Endothelial cell of umbilical vein (primary cell): ENCODE data around the gene PLAGL2. TPM values are rescaled to one million over a fixed set of nuclear protein-coding genes. Genes with fewer than 3 reads are reported as not detected.
"Not testable (repeated sequence)": the region's sequence is repeated elsewhere in the genome, so short reads cannot be mapped to it uniquely, and the experiment has no call there.

ENCODE experiments used
- BruUV-seq: library from RNA; stranded (reverse); fragments of 400-500 nt; replicated peaks from 2 replicates; lab custom pipeline; 2021; lab: Mats Ljungman, UMichigan
- CTCF ChIA-PET: fragments of 300-600, 350-600 bp; sonication (Branson Sonifier 250); formaldehyde crosslinking; loops from one replicate; lab custom pipeline; 2021; ENCODE audit warnings: antibody characterized with exemption, inconsistent platforms; lab: Charles Lee
- POLR2A ChIA-PET: fragments of 300-600, 350-600 bp; sonication (Branson Sonifier 250); formaldehyde crosslinking; loops from one replicate; lab custom pipeline; 2021; ENCODE audit warnings: antibody characterized with exemption, inconsistent platforms; lab: Charles Lee
- DNase-seq: peaks from one replicate; pipeline ENCODE4 v3.0.0-alpha.2; 2011; ENCODE audit warnings: low read depth, low spot score
- FAIRE-seq: peaks from 2 replicates; lab custom pipeline; 2011; peaks lifted over from hg19 to GRCh38; lab: Jason Lieb, UNC
- H2AFZ ChIP-seq: 2 replicates; pipeline ENCODE4 v1.6.0; 2012; ENCODE audit warnings: low read depth, low read length, control low read depth, inconsistent platforms
- H3K27ac ChIP-seq: 2 replicates; pipeline ENCODE4 v1.5.1; 2011; ENCODE audit warnings: low read depth, mild to moderate bottlenecking, control low read depth, low read length, moderate library complexity; ENCODE audit not compliant: insufficient read depth
- H3K27me3 ChIP-seq, 2 experiments: 2 replicates each; pipeline versions ENCODE4 v1.6.0 to v1.6.1; 2011; ENCODE audit warnings: low read length in 2 of 2, mixed read lengths in 1 of 2; ENCODE audit not compliant: control insufficient read depth in 2 of 2, insufficient read depth in 2 of 2
- H3K36me3 ChIP-seq, 2 experiments: 2 replicates in 1 of 2; 3 replicates in 1 of 2; pipeline ENCODE4 v1.5.1; 2011; ENCODE audit warnings: low read length in 2 of 2, mild to moderate bottlenecking in 1 of 2, moderate library complexity in 1 of 2; ENCODE audit not compliant: control insufficient read depth in 2 of 2, insufficient read depth in 2 of 2; ENCODE audit errors: extremely low read depth in 1 of 2
- H3K4me1 ChIP-seq: 3 replicates; pipeline ENCODE4 v1.5.1; 2011; ENCODE audit warnings: mild to moderate bottlenecking, low read length; ENCODE audit not compliant: control insufficient read depth, insufficient read depth; ENCODE audit errors: extremely low read depth
- H3K4me2 ChIP-seq: 2 replicates; pipeline ENCODE4 v1.6.1; 2011; ENCODE audit warnings: low read length, control low read depth, mixed read lengths; ENCODE audit not compliant: insufficient read depth
- H3K4me3 ChIP-seq, 3 experiments: fragments of 200-600 bp in 1 of 3; sonication (generic), shearing (Covaris generic) in 1 of 3; replicated peaks in 1 of 3; 2 replicates each; pipeline ENCODE4 v1.5.1; 2011 to 2016; ENCODE audit warnings: control low read depth in 3 of 3, low read length in 3 of 3, mild to moderate bottlenecking in 2 of 3, inconsistent platforms in 1 of 3, low read depth in 1 of 3, moderate library complexity in 1 of 3; ENCODE audit not compliant: insufficient read depth in 1 of 3
- H3K79me2 ChIP-seq: 2 replicates; pipeline ENCODE4 v1.6.0; 2012; ENCODE audit warnings: low read length, inconsistent platforms; ENCODE audit not compliant: control insufficient read depth, insufficient read depth
- H3K9ac ChIP-seq: replicated peaks from 2 replicates; pipeline ENCODE3; 2011; ENCODE audit warnings: low read length, control low read depth; ENCODE audit not compliant: insufficient read depth; ENCODE audit errors: extremely low read depth
- H3K9me1 ChIP-seq: replicated peaks from 3 replicates; pipeline ENCODE4 v1.6.0; 2011; ENCODE audit warnings: mild to moderate bottlenecking, low read length; ENCODE audit not compliant: control insufficient read depth, insufficient read depth; ENCODE audit errors: extremely low read depth
- H3K9me3 ChIP-seq: replicated peaks from 2 replicates; pipeline ENCODE4 v1.5.1; 2012; ENCODE audit warnings: low read length, inconsistent platforms; ENCODE audit not compliant: control insufficient read depth, insufficient read depth
- H4K20me1 ChIP-seq: replicated peaks from 2 replicates; pipeline ENCODE3; 2011; ENCODE audit warnings: mild to moderate bottlenecking, low read length; ENCODE audit not compliant: control insufficient read depth, insufficient read depth; ENCODE audit errors: extremely low read depth
- EZH2 ChIP-seq: IDR thresholded peaks from 2 replicates; pipeline ENCODE4 v1.6.1; 2012; ENCODE audit warnings: borderline replicate concordance, low read depth, mild to moderate bottlenecking, moderate library complexity, low read length, inconsistent platforms; ENCODE audit not compliant: severe bottlenecking
- FOS ChIP-seq: IDR thresholded peaks from 2 replicates; pipeline ENCODE4 v1.6.1; 2011; ENCODE audit warnings: mild to moderate bottlenecking, low read length, moderate library complexity, borderline replicate concordance; ENCODE audit not compliant: insufficient read depth
- GATA2 ChIP-seq: IDR thresholded peaks from 2 replicates; pipeline ENCODE4 v1.7.0; 2011; ENCODE audit warnings: low read depth, mild to moderate bottlenecking, moderate library complexity, mixed read lengths, low read length; ENCODE audit not compliant: insufficient read length, insufficient read depth
- JUN ChIP-seq: IDR thresholded peaks from 2 replicates; pipeline ENCODE4 v1.6.1; 2011; ENCODE audit warnings: borderline replicate concordance, low read depth; ENCODE audit not compliant: insufficient read length, insufficient read depth
- MYC ChIP-seq: IDR thresholded peaks from one replicate; pipeline ENCODE4 v1.6.1; 2011; ENCODE audit warnings: mild to moderate bottlenecking, low read depth, low read length
- POLR2A ChIP-seq: IDR thresholded peaks from 2 replicates; pipeline ENCODE4 v1.6.1; 2012; ENCODE audit warnings: low read depth, mild to moderate bottlenecking, control low read depth, low read length
- POLR2AphosphoS5 ChIP-seq: IDR thresholded peaks from 2 replicates; pipeline ENCODE4 v1.6.1; 2012; ENCODE audit warnings: low read depth, mild to moderate bottlenecking, control low read depth, low read length, moderate library complexity; ENCODE audit not compliant: insufficient read depth
- dilution Hi-C: fragments of 300-500 bp; cut with MboI; formaldehyde crosslinking; loops from one replicate; pipeline ENCODE4 v1.15.0; 2019; ENCODE audit warnings: low sequenced_read_pairs; ENCODE audit not compliant: extremely low pct_ligation_motif_present
- intact Hi-C: fragments of 100-400 bp; cut with micrococcal nuclease; formaldehyde crosslinking; loops from one replicate; pipeline ENCODE4 v1.10.0; 2022
- polyA plus RNA-seq, 4 experiments: library from polyadenylated mRNA; depleted of rRNA in 3 of 4; stranded (reverse) in 3 of 4; unstranded in 1 of 4; fragments of >200 nt; gene quantifications; 2 replicates each; pipeline versions ENCODE4 v1.2.1 to v1.2.3, GENCODE V29; 2011 to 2012; ENCODE audit warnings: missing spikeins in 1 of 4
- total RNA-seq: library from RNA; stranded (reverse); gene quantifications from 2 replicates; pipeline ENCODE4 v1.2.3, GENCODE V29; 2021
- TF ChIP-seq, protein P1 (sequence below), 2 donors: IDR thresholded peaks; 1 replicate in 1 of 2; 2 replicates in 1 of 2; pipeline ENCODE4 v1.5.1; 2011; ENCODE audit warnings: low read length in 2 of 2, mild to moderate bottlenecking in 2 of 2, moderate library complexity in 2 of 2, control low read depth in 1 of 2, inconsistent platforms in 1 of 2, low read depth in 1 of 2; ENCODE audit not compliant: insufficient read depth in 1 of 2; ENCODE audit errors: extremely low read depth in 1 of 2
- TF ChIP-seq, protein P2 (sequence below): IDR thresholded peaks from 2 replicates; pipeline ENCODE4 v1.6.1; 2011; ENCODE audit not compliant: insufficient read depth, insufficient read length

The PLAGL2 gene
- total and polyA plus RNA-seq, 2 donors (not counting 3 experiments of a cell fraction or from before 2014, with no cell fraction given) = 8.2 to 15.2 TPM

DNA sequence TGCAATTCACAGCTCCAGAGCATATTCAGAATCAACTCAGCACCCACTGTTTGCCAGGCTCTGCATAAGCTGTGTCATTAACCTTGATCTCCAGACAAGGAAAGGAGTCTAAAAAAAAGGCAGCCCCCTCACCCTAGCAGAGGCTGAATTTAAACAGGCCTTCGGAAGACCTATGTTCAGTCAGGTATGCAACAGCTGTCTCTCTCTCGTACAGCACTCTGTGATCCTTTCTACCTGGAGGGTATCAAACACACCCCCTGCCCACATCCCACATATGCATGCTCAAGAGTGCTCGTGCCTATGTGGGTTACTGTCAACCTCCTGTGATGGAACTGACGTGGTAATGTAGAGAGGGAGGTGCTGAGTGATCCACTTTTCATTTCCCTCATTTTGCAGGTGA, 8.5 kb downstream of the PLAGL2 start:
- Histone ChIP-seq H3K9me3 (no peaks in the 10 kb centered on the region), H3K27me3 (no peaks in the 10 kb centered on the region), H3K9ac (no peak overlapping the region), H3K9me1 (no peaks in the 10 kb centered on the region), H3K27ac (no peak overlapping the region), H3K4me3 (no peak overlapping the region), H3K4me2 (no peak overlapping the region), H3K4me1 (no peaks in the 10 kb centered on the region), H3K79me2 (peaks cover 37% of the 10 kb centered on the region), H3K36me3 (peaks cover 22 to 40% of the 10 kb centered on the region in 2 experiments), H4K20me1 (no peaks in the 10 kb centered on the region), H2AFZ (no peak overlapping the region)
- POLR2A ChIA-PET = no interaction called here
- FAIRE-seq (no peak), DNase-seq (no peak)
- TF ChIP-seq MYC (no peak), POLR2A (no peak), GATA2 (no peak), POLR2AphosphoS5 (no peak), JUN (no peak), EZH2 (no peak), FOS (no peak)
- TF ChIP-seq, protein P1, sequence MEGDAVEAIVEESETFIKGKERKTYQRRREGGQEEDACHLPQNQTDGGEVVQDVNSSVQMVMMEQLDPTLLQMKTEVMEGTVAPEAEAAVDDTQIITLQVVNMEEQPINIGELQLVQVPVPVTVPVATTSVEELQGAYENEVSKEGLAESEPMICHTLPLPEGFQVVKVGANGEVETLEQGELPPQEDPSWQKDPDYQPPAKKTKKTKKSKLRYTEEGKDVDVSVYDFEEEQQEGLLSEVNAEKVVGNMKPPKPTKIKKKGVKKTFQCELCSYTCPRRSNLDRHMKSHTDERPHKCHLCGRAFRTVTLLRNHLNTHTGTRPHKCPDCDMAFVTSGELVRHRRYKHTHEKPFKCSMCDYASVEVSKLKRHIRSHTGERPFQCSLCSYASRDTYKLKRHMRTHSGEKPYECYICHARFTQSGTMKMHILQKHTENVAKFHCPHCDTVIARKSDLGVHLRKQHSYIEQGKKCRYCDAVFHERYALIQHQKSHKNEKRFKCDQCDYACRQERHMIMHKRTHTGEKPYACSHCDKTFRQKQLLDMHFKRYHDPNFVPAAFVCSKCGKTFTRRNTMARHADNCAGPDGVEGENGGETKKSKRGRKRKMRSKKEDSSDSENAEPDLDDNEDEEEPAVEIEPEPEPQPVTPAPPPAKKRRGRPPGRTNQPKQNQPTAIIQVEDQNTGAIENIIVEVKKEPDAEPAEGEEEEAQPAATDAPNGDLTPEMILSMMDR (IDR thresholded peaks at IDR 0.05; ENCODE audit: extremely low read depth in 1 of 2, insufficient read depth in 1 of 2, low read depth in 1 of 2, low read length in 2 of 2) = no peak
- TF ChIP-seq, protein P2, sequence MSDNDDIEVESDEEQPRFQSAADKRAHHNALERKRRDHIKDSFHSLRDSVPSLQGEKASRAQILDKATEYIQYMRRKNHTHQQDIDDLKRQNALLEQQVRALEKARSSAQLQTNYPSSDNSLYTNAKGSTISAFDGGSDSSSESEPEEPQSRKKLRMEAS = no peak
- dilution Hi-C loops = no loop called here
- CTCF ChIA-PET = no interaction called here
- BruUV-seq = no TSS peak
- intact Hi-C loops = no loop called here

DNA sequence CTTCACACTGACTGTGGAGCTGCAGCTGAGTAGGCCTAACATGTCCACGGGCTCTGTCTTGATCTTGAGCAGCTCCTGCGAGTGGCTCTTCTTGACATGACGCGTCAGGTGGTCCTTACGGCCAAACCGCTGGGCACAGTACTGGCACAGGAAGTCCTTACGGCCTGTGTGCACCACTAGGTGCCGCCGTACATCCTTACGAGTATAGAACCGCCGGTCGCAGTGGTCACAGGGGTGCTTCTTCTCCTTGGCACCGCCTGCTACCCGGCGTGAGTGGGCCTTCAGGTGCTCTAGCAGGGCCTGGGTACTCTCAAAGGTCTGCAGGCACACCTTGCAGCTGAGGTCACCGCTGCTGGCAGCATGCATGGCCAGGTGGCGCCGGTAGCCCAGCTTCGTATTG, 10.4 kb downstream of the PLAGL2 start:
- H3K9me1 ChIP-seq = not testable (repeated sequence)
- peaks cover 22 to 36% of the 10 kb centered on the region in 2 experiments for H3K36me3 ChIP-seq

DNA sequence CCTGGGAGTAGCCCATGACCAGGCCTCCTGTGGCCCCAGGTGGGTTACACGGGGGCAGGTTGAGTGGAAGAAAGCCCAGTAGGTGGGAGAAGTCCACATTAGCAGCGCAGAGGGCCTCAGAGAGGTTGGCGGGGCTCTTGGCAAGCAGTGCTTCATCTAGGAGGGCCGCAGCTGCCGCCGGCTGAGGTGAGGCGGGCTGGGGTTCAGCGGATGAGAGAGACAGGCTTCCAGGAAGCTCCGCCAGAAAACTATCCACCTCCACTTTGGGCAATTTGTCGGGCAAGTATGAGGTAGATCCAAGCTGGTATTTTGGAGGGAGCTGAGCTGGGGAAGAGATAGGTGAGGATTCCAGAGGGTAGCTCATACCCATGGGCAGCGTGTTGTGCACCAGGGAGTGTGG, 10.9 kb downstream of the PLAGL2 start:
- intact Hi-C loops, H3K4me1 ChIP-seq, H3K4me2 ChIP-seq, H3K4me3 ChIP-seq, H3K9me1 ChIP-seq, H2AFZ ChIP-seq, FAIRE-seq, POLR2A ChIA-PET, H3K27ac ChIP-seq, DNase-seq, dilution Hi-C loops, H3K27me3 ChIP-seq, H3K9me3 ChIP-seq, H4K20me1 ChIP-seq, BruUV-seq, H3K9ac ChIP-seq, CTCF ChIA-PET: not testable (repeated sequence)
- peaks cover 15% of the 10 kb centered on the region for H3K79me2 ChIP-seq
- peaks cover 20 to 33% of the 10 kb centered on the region in 2 experiments for H3K36me3 ChIP-seq

More for the DNA sequence above, 10.4 kb downstream of the PLAGL2 start:
- H3K27me3 ChIP-seq, H4K20me1 ChIP-seq, DNase-seq, H3K9me3 ChIP-seq, dilution Hi-C loops, BruUV-seq, CTCF ChIA-PET, FAIRE-seq, intact Hi-C loops, H3K4me3 ChIP-seq, H2AFZ ChIP-seq, POLR2A ChIA-PET, H3K4me2 ChIP-seq, H3K4me1 ChIP-seq, H3K27ac ChIP-seq, H3K9ac ChIP-seq: not testable (repeated sequence)
- peaks cover 19% of the 10 kb centered on the region for H3K79me2 ChIP-seq
